Lower lobe of right lung (tissue), 2 donors: ENCODE data around the gene ETV3. TPM values are rescaled to one million over a fixed set of nuclear protein-coding genes. Genes with fewer than 3 reads are reported as not detected.

Experiments
- ATAC-seq, 2 donors: fragments of 200-7000 bp; cut with Tn5 transposase; one replicate each; pipeline ENCODE4 v1.9.1; 2020 to 2022; ENCODE audit warnings: mild to moderate bottlenecking in 2 of 2, moderate library complexity in 2 of 2
- DNase-seq: peaks from one replicate; pipeline ENCODE4 v3.0.0-alpha.2; 2020
- H3K27ac ChIP-seq: fragments of 200-600 bp; one replicate; pipeline ENCODE4 v1.8.0; 2022
- H3K27me3 ChIP-seq: fragments of 200-600 bp; one replicate; pipeline ENCODE4 v1.8.0; 2022; ENCODE audit warnings: low read depth
- H3K36me3 ChIP-seq: fragments of 200-600 bp; one replicate; pipeline ENCODE4 v1.8.0; 2022; ENCODE audit warnings: mild to moderate bottlenecking
- H3K4me1 ChIP-seq: fragments of 200-600 bp; one replicate; pipeline ENCODE4 v1.8.0; 2022
- H3K4me3 ChIP-seq: fragments of 200-600 bp; one replicate; pipeline ENCODE4 v1.8.0; 2022; ENCODE audit warnings: mild to moderate bottlenecking
- H3K9me3 ChIP-seq: fragments of 200-600 bp; one replicate; pipeline ENCODE4 v1.8.0; 2022
- intact Hi-C: fragments of 100-400 bp; cut with DNase I; formaldehyde crosslinking; loops from one replicate; pipeline ENCODE4 v1.11.0; 2022
- total RNA-seq: library from RNA; stranded (reverse); fragmentation: NEBNext Ultra II Directional; extraction: Animal tissue kit (Norgen Biotek cat#: 25700); gene quantifications from one replicate; pipeline ENCODE4 v1.2.1, GENCODE V29; 2021
- TF ChIP-seq, protein P1 (sequence below): fragments of 200-600 bp; IDR thresholded peaks from one replicate; pipeline ENCODE4 v1.8.0; 2022; ENCODE audit warnings: antibody characterized with exemption, mild to moderate bottlenecking
- donor health status: DM: no; HTN: yes; CAD: no; lungs with severe emphysema.

ETV3 gene
- total RNA-seq, 1 donor from 2014 or later, result 29.5 TPM

DNA sequence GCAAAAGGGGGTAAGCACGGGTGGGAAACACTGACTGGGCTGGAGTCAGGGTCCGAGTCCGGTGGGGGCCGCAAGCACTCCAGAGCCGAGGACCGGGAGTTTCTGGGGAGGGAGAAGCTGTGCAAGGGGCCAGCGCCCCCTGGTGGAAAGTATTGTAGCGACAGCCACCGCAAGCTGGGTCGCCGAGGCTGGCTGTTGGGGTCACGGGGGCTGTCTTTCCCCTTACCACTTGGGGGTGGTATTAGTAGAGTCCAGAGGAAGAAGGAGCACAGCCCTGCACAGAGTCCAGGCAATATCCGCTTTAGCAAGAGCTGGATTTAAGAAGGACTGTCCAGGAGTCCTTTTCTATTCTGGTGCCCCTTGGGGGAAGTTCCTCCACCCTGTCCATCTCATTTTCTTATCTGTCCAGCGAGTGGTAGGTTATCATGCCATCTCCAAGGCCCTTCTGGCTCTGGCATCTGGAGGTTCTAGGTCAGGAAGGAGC is 17.9 kb upstream of the ETV3 start:
- peaks cover 32% of the 10 kb centered on the region for H3K4me1 ChIP-seq
- TF ChIP-seq, protein P1, sequence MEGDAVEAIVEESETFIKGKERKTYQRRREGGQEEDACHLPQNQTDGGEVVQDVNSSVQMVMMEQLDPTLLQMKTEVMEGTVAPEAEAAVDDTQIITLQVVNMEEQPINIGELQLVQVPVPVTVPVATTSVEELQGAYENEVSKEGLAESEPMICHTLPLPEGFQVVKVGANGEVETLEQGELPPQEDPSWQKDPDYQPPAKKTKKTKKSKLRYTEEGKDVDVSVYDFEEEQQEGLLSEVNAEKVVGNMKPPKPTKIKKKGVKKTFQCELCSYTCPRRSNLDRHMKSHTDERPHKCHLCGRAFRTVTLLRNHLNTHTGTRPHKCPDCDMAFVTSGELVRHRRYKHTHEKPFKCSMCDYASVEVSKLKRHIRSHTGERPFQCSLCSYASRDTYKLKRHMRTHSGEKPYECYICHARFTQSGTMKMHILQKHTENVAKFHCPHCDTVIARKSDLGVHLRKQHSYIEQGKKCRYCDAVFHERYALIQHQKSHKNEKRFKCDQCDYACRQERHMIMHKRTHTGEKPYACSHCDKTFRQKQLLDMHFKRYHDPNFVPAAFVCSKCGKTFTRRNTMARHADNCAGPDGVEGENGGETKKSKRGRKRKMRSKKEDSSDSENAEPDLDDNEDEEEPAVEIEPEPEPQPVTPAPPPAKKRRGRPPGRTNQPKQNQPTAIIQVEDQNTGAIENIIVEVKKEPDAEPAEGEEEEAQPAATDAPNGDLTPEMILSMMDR, result peak; percentile 97
- H3K9me3 ChIP-seq, result no peaks in the 10 kb centered on the region
- DNase-seq, result peak; percentile 83
- H3K4me3 ChIP-seq, result peak overlapping the region; percentile 14
- ATAC-seq, result peak; percentile 84 to 86
- no peak overlapping the region for H3K27ac ChIP-seq
- no peaks in the 10 kb centered on the region for H3K27me3 ChIP-seq
- no peaks in the 10 kb centered on the region for H3K36me3 ChIP-seq
- intact Hi-C loops, result loop anchor here (5.0 kb wide), 1 partner anchor 69 kb away; no protein-coding TSS in a partner anchor

DNA sequence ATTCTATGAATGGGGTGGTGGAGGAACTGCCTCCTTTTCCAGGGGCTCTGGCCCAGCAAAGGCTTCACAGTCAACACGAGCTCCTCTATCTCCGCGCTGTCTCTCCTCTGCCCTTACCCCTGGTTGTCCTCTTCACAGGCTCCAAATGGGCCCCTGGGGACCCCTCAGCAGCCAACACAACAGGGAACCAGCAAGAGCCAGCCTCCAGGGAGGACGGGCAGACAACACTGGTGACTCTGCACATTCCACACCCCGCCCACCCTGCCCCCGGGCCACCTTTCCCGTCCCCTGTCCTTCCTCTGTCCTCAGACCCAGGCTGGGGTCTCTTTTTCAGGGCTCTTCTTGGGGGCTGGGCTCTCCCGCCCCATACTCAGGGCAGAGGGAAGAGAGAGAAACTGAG is 17.5 kb upstream of the ETV3 start:
- H3K9me3 ChIP-seq, result no peaks in the 10 kb centered on the region
- DNase-seq (no peak), ATAC-seq (peak; percentile 8 to 23)
- H3K36me3 ChIP-seq, result no peaks in the 10 kb centered on the region
- H3K27ac ChIP-seq, result no peak overlapping the region
- TF ChIP-seq, protein P1, result no peak
- H3K4me3 ChIP-seq, result peak overlapping the region; percentile 14
- intact Hi-C loops, result loop anchor here (5.0 kb wide), 1 partner anchor 68 kb away; no protein-coding TSS in a partner anchor
- no peaks in the 10 kb centered on the region for H3K27me3 ChIP-seq
- H3K4me1 ChIP-seq, result peaks cover 32% of the 10 kb centered on the region

DNA sequence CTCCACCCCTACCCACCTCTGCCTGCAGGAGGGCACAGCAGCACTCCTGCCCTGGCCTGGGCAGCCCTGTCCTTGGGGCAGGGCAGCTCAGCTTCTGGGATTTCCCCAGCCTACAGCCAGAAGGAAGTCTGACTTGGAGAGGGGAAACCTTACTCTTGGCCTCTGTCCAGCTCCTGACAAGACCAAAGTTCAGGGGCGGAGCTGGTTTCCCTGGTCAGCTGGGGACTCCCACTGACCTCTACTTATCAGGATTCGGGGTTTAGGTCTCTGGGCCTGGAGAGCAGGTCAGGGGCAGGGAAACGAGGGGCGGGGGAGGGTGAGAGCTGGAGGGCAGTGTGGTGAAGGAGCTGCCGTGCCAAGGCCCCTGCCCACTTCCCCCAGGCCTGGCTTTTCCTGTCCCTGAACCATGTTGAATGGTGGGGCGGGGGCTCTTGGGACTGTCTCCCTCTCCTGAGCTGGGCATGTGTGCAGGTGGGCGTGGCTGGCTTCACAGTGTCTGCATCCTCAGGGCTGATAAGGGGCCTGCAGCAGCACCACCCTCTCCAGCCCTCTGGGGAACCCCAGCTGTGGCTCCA is 16.8 kb upstream of the ETV3 start:
- H3K36me3 ChIP-seq, result no peaks in the 10 kb centered on the region
- ATAC-seq (peak; percentile 85 to 87), DNase-seq (peak; percentile 61)
- TF ChIP-seq, protein P1, result no peak
- H3K4me3 ChIP-seq, result no peak overlapping the region
- no peaks in the 10 kb centered on the region for H3K9me3 ChIP-seq
- H3K4me1 ChIP-seq, result peaks cover 32% of the 10 kb centered on the region
- intact Hi-C loops, result loop anchor here (5.0 kb wide), 1 partner anchor 68 kb away; no protein-coding TSS in a partner anchor
- H3K27me3 ChIP-seq, result no peaks in the 10 kb centered on the region
- H3K27ac ChIP-seq, result peak overlapping the region; percentile 31

DNA sequence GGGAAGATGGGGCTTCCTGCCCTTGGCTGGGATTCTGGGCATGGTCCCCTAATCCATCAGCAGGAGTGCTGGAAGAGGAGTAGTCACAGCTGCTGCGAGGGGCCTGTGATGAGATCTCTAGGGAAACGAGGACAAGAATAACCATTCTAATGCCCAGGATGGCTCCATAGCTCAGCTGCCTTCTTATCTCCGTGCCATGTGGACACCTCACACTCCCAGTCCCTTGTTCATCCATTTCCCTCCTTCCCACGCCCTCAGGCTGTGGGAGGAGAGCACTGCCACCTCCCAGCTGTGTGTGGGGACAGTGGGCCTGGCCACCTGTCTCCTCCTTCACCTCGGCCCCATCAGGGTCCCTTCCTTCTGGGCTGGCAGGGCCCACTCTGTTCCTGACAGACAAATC is 16.1 kb upstream of the ETV3 start:
- DNase-seq (no peak), ATAC-seq (no peak)
- Histone ChIP-seq H3K4me3 (no peak overlapping the region), H3K36me3 (no peaks in the 10 kb centered on the region), H3K27me3 (no peaks in the 10 kb centered on the region), H3K9me3 (no peaks in the 10 kb centered on the region), H3K27ac (peak overlapping the region; percentile 31), H3K4me1 (peaks cover 32% of the 10 kb centered on the region)
- intact Hi-C loops, result no loop called here
- TF ChIP-seq, protein P1, result no peak

DNA sequence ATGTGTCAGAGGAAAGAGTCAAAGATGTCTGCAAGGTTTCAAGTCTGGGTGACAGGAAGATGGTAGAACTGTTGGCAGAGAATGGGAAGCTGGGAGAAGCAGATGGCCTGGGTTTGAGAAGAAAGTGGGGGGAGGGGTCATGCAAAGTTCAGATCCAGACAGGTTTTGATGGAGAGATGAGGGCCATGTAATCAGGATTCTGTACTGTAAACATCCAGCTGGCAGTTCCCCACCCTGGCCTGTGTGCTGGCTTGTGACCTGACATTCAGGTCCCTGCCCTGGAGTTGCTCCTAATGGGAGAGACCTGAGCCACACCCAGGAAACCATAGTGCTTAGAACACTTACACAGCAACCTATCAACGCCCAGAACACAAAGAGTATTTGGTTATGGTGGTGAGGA is 15.6 kb upstream of the ETV3 start:
- H3K27me3 ChIP-seq, result no peaks in the 10 kb centered on the region
- intact Hi-C loops, result no loop called here
- no peak for DNase-seq
- ATAC-seq, result peak in 1 of 2 donors; percentile 13
- H3K27ac ChIP-seq, result no peak overlapping the region
- peaks cover 32% of the 10 kb centered on the region for H3K4me1 ChIP-seq
- H3K36me3 ChIP-seq, result no peaks in the 10 kb centered on the region
- no peaks in the 10 kb centered on the region for H3K9me3 ChIP-seq
- H3K4me3 ChIP-seq, result no peak overlapping the region
- TF ChIP-seq, protein P1, result no peak
